GM12873 (cell line): ENCODE measurements around the gene CACNA1G.

ENCODE experiments used
- TF ChIP-seq, protein P1 (sequence below): IDR thresholded peaks from 2 replicates; pipeline ENCODE4 v1.5.1; 2012; ENCODE audit warnings: low read depth, mild to moderate bottlenecking, moderate library complexity, low read length, control low read depth; ENCODE audit not compliant: insufficient read depth; ENCODE audit errors: missing control alignments

Gene CACNA1G

GRCh38 chr17:50585891-50586290 lies 25.4 kb downstream of the CACNA1G start:
- TF ChIP-seq, protein P1, sequence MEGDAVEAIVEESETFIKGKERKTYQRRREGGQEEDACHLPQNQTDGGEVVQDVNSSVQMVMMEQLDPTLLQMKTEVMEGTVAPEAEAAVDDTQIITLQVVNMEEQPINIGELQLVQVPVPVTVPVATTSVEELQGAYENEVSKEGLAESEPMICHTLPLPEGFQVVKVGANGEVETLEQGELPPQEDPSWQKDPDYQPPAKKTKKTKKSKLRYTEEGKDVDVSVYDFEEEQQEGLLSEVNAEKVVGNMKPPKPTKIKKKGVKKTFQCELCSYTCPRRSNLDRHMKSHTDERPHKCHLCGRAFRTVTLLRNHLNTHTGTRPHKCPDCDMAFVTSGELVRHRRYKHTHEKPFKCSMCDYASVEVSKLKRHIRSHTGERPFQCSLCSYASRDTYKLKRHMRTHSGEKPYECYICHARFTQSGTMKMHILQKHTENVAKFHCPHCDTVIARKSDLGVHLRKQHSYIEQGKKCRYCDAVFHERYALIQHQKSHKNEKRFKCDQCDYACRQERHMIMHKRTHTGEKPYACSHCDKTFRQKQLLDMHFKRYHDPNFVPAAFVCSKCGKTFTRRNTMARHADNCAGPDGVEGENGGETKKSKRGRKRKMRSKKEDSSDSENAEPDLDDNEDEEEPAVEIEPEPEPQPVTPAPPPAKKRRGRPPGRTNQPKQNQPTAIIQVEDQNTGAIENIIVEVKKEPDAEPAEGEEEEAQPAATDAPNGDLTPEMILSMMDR: no peak

DNA sequence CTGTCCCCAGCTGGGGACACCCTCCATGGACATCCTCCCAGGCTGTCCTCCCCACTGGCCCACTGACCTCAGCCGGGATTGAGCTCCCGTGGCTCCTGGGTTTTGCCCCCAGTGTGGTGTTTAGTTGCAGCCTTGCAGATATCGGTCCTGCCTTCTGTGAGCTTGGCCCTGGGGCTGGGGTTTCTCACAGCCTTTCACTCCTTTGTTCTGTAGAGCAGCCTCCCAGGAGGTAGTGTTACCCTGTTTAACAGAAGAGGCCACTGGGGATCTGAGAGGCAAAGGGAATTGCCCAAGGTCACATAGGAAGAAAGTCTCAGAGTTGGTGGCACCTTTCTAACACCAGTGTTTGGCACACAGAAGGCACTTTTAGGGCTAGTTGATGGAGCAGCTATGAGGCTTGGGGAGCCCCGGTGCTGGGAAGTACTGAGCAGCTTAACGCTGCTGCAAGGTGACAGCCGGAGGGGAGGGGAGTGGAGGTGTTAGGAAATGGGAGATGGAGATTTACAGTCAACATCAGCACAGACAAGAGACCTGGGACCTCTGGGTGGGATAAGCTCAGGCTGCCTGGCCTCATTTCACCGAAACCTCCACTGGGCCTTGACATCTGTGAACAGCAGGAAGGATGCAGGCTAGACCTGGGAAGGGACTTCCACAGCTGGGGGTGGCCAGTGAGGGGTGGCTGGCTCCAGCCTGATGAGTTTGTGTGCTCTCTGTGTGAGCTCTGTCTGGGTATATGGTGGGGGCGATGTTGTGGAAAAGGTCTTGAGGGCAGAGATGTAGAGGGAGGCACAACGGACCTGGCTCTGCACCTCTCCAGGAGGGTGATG lies 26.1 kb downstream of the CACNA1G start:
- TF ChIP-seq, protein P1: no peak

DNA sequence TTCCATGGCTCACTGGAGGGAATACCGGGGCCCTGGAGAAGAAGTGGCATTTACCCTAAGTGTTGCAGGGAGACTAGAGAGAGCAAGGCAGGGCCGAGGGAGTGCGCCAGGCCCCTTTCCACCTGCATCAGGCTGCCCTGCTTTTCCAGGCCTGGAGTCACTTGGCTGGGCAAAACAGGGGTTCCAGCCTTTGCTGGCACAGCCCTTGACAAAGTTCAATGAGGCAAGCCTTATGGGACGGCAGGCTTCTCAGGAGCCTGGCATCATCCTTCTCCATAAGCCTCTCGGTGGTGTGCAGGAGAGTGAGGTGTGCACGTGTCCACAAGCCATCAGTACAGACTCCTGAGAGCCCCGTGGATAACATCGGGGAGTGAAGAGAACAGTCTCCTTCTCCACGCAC lies 27.1 kb downstream of the CACNA1G start:
- TF ChIP-seq, protein P1: no peak

DNA sequence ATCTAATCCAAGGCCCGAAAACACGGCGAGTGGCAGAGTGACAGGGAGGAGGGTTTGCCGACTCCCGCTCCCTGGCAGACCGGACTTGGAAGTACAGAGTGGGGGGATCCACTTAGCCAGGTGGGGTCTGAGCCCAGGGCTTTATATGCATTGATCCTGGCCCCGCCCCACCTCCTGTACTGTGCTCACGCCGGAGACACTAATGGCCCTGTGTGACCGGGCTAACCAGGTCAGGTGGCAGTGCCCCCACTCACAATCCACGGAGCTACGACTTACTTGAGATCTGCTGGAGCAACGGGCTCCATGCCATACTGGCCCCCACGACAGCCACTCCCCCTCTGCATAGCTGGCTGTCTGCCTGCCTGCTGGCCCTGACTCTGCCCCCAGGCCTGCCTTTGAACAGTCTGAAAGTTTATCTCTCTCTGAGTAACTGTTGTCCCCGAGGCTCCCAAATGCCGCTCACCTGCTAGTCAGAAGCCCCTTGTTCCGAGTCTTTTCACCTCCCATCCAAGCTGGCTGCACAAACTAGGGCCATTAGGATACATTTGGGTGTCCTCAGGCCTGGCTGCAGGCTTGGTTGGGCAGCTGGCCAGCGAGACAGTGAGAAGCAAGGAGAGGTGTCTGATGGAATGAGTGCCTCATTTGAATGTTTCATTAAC lies 28.0 kb downstream of the CACNA1G start:
- TF ChIP-seq, protein P1: no peak

GRCh38 chr17:50589095-50589705 lies 28.7 kb downstream of the CACNA1G start:
- TF ChIP-seq, protein P1: no peak

- TF ChIP-seq, protein P1: no peak
Observed at GRCh38 chr17:50590946-50591737, 30.6 kb downstream of the CACNA1G start.
